ENCODE results near the gene GLA.

Gene GLA

DNA sequence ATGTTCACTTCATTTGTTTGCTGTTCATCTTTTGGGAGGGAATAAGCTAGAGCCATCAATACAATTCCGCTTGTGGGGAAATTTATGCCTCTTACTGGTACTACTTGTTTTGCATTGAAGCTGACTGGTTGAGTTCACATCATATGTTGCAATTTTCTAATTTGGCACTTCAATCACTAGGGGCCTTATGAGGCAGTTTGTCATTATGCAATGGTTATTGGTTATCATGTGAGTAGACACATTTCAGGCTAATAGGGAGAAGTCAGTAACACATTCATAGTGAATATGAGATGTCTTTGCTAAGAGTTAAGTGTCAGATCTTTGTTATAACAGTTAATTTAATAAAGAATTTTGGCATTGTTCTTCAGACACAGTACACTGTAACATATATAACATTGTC, 11.9 kb downstream of the GLA start:
- DNase-seq: no peak

DNA sequence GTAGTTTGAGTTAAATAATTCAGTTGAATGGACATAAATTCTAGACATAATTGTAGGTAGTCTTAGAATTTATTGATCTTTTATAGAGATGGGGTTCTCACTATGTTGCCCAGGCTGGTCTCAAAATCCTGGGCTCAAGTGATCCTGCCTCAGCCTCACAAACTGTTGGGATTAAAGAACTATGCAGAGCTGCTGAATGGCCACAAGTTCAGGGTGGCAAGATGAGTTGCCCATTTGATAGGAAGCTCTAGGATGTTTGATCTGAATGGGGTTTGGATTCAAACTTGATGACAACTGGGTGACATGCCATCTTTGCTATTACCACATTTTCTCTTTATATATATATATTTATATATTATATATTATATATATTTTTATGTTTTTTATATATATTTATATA, 13.4 kb downstream of the GLA start:
- no peak for DNase-seq

- no peak for DNase-seq
These were observed 14.0 kb downstream of the GLA start for GRCh38 chrX:101393530-101394305.

GRCh38 chrX:101391831-101392230, 15.9 kb downstream of the GLA start:
- no peak for DNase-seq

- peak; percentile 61 for DNase-seq
These were observed 16.8 kb downstream of the GLA start, which contains the start of gene RPL36A for GRCh38 chrX:101390664-101391525. TSS of gene RPL36A (plus strand) at chrX:101391011. CDS start at chrX:101391044, 33 bp downstream.

GRCh38 chrX:101388604-101389003, 19.1 kb downstream of the GLA start:
- DNase-seq: no peak

GRCh38 chrX:101386542-101386885, 21.2 kb downstream of the GLA start:
- DNase-seq: no peak

GRCh38 chrX:101385795-101386541, 21.8 kb downstream of the GLA start, which contains the start of gene BTK:
TSS of gene BTK (minus strand) at chrX:101386191. CDS start at chrX:101375284, 10,907 bp downstream.
- no peak for DNase-seq

GRCh38 chrX:101385026-101385684, 22.6 kb downstream of the GLA start:
- DNase-seq: no peak

GRCh38 chrX:101383679-101384205, 24.0 kb downstream of the GLA start:
- no peak for DNase-seq

GRCh38 chrX:101377547-101377946, 30.2 kb downstream of the GLA start:
- no peak for DNase-seq

DNA sequence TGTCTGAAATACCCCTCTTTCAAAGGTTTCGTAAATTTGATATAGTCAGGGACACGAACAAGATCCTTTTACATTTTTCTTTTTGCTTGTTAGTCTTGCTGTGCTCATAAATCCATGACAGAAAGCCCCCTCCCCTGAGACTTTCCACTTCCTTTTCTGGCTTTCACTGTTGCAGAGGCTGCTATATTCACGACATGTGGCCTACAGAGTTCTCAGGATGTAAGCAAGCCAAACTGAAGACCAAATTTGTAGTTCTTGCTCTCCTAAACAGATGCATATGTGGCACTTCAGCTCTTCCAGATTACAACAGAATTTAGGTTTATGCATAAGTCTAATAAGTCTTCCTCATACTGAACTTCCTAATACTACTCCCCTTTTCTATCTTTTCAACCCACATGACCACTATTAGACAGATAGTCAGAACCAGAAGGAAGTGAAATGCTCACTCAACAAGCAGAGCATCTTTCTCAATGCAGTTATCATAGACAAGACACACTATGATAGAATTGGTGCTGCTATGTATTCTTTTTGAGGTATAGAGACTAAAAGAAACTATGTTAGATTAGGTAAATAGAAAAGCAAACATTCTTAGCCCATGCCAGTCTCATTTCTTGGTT, 36.7 kb downstream of the GLA start:
- DNase-seq: no peak

GRCh38 chrX:101369687-101370086, 38.0 kb downstream of the GLA start:
- no peak for DNase-seq

- DNase-seq: no peak
These were observed 38.9 kb downstream of the GLA start for GRCh38 chrX:101368800-101369199.

GRCh38 chrX:101365301-101365795, 42.4 kb downstream of the GLA start:
- no peak for DNase-seq

DNA sequence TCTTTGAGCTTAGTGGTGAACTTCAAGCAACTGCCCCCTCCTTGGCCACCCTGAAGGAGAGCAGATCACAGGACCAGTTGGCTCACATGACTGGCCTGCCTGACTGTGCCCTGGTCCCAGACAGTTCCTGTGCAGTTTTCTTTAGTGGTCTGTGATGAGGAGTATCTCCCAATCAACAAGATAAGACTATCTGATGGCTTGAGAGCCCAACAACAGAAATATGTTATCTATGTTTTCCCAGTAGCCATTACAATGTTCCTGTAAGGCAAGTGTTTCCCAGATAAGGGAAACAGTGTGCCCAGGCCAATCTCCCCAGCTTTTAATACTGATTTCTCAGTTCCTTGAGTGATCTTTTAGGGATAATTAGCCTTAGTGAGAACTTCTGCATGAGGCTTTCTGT, 45.0 kb downstream of the GLA start:
- no peak for DNase-seq

DNA sequence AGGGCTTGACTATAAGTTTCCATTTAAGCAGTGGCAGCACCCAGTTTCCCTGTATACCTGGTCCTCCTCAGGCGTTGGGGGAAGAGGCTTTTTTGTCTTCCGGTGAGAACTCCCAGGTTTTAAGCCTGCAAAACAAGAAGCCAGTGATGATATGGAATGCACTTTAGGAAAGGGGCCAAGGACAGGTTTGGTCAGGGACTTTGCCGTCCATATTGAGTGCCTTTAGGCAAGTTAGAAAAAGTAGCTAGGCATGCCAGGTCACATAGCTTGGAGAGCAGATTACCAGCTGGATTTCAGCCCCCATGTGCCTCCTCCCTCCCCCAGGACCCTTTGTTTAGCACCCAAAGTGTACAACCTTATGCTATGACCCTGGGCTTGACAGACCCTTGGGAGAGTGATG, 45.6 kb downstream of the GLA start:
- DNase-seq: no peak

GRCh38 chrX:101360390-101360789, 47.3 kb downstream of the GLA start:
- no peak for DNase-seq

- DNase-seq: no peak
These were observed 47.8 kb downstream of the GLA start for GRCh38 chrX:101359966-101360365.

GRCh38 chrX:101357166-101357795, 50.4 kb downstream of the GLA start:
- no peak for DNase-seq

DNA sequence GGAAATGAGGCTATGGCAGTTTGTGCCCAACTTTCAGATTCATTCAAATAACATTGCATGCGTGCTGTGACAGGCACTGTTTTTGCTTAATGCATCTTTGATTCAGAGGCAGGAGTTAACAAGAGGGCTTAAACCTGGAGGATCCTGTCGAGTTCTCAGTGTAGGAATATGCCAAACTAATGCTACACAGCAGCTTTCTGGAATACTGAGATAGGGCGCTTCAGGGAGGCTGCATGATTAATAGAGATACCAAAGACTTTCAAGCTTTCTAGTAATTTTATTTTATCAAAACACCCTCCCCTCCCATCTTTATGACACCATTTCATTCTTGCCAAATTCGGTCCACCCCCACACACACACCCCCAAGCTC, 58.5 kb downstream of the GLA start:
- no peak for DNase-seq
